DMS 273 (cell line): Measurements from ENCODE around the gene QDPR.

Source experiments
- DNase-seq: peaks from one replicate; lab custom pipeline; 2025; ENCODE audit not compliant: unreplicated experiment; lab: John Stamatoyannopoulos, UW

The QDPR gene

DNA sequence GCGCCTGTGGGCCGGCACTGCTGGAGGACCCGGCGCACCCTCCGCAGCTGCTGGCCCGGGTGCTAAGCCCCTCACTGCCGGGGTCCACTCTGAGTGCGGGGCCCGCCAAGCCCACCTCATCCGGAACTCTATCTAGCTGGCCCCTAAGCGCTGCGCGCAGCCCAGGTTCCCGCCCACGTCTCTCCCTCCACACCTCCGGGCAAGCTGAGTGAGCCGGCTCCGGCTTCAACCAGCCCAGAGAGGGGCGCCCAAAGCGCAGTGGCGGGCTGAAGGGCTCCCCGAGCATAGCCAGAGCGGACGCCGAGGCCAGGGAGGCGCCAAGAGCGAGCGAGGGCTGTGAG lies 75.2 kb downstream of the QDPR start:
- no peak for DNase-seq
